IMR-90 (cell line): ENCODE measurements around the gene SPATC1L. TPM values are rescaled to one million over a fixed set of nuclear protein-coding genes. Genes with fewer than 3 reads are reported as not detected.

Experiments
- ATAC-seq: fragments of 200-7000 bp; cut with Tn5 transposase; 2 replicates; pipeline ENCODE4 v1.9.1; 2020; ENCODE audit warnings: low read depth, mild to moderate bottlenecking, moderate library complexity
- BruUV-seq: library from RNA; stranded (reverse); fragments of 400-500 nt; replicated peaks from 2 replicates; lab custom pipeline; 2021; lab: Mats Ljungman, UMichigan
- CTCF ChIA-PET: fragments of 300-600 bp; formaldehyde crosslinking; extraction: SDS; loops from one replicate; lab custom pipeline; 2021; ENCODE audit warnings: antibody characterized with exemption; lab: Yijun Ruan, JAX
- POLR2A ChIA-PET: fragments of 300-600 bp; sonication (Branson Sonifier 250); formaldehyde crosslinking; loops from one replicate; lab custom pipeline; 2022; ENCODE audit warnings: antibody characterized with exemption; ENCODE audit not compliant: unreplicated experiment; lab: Charles Lee
- DNase-seq: peaks from one replicate; pipeline ENCODE4 v3.0.0; 2013
- H2AFZ ChIP-seq: replicated peaks from 2 replicates; pipeline ENCODE3; 2013; ENCODE audit warnings: low read length, mild to moderate bottlenecking; ENCODE audit not compliant: poor library complexity
- H2AK5ac ChIP-seq: 2 replicates; pipeline ENCODE4 v1.6.1; 2013; ENCODE audit warnings: low read depth, low read length, inconsistent platforms
- H2AK9ac ChIP-seq: replicated peaks from 2 replicates; pipeline ENCODE3; 2013; ENCODE audit warnings: mild to moderate bottlenecking, low read depth, low read length, moderate library complexity; ENCODE audit not compliant: poor library complexity
- H2BK120ac ChIP-seq: 2 replicates; pipeline ENCODE4 v1.6.1; 2013; ENCODE audit warnings: low read depth, low read length, inconsistent platforms
- H2BK15ac ChIP-seq: 3 replicates; pipeline ENCODE4 v1.6.1; 2013; ENCODE audit warnings: low read depth, low read length, inconsistent platforms
- H2BK20ac ChIP-seq: 2 replicates; pipeline ENCODE4 v1.6.1; 2013; ENCODE audit warnings: low read depth, mild to moderate bottlenecking, inconsistent platforms, low read length, moderate library complexity
- H2BK5ac ChIP-seq: 2 replicates; pipeline ENCODE4 v1.6.1; 2013; ENCODE audit warnings: mild to moderate bottlenecking, low read depth, low read length, inconsistent platforms; ENCODE audit not compliant: poor library complexity, severe bottlenecking
- H3K14ac ChIP-seq: replicated peaks from 2 replicates; pipeline ENCODE4 v1.6.1; 2013; ENCODE audit warnings: low read depth, low read length, inconsistent platforms
- H3K18ac ChIP-seq: 2 replicates; pipeline ENCODE4 v1.6.1; 2013; ENCODE audit warnings: low read depth, low read length, control low read depth
- H3K23ac ChIP-seq: 2 replicates; pipeline ENCODE4 v1.6.1; 2013; ENCODE audit warnings: low read depth, low read length, inconsistent platforms
- H3K27ac ChIP-seq: 2 replicates; pipeline ENCODE4 v1.5.1; 2013; ENCODE audit warnings: mild to moderate bottlenecking, control low read depth, low read length; ENCODE audit not compliant: insufficient read depth
- H3K27me3 ChIP-seq: 2 replicates; pipeline ENCODE4 v1.6.1; 2013; ENCODE audit warnings: low read length; ENCODE audit not compliant: control insufficient read depth, insufficient read depth
- H3K36me3 ChIP-seq: 2 replicates; pipeline ENCODE4 v1.6.1; 2013; ENCODE audit warnings: low read length, mixed read lengths; ENCODE audit not compliant: control insufficient read depth, insufficient read depth
- H3K4ac ChIP-seq: 2 replicates; pipeline ENCODE4 v1.6.1; 2013; ENCODE audit warnings: low read depth, low read length, inconsistent platforms
- H3K4me1 ChIP-seq: 2 replicates; pipeline ENCODE4 v1.6.1; 2013; ENCODE audit warnings: low read length, mixed read lengths; ENCODE audit not compliant: control insufficient read depth, insufficient read depth
- H3K4me2 ChIP-seq: 2 replicates; pipeline ENCODE4 v1.6.1; 2013; ENCODE audit warnings: low read depth, mild to moderate bottlenecking, control low read depth, low read length, moderate library complexity
- H3K4me3 ChIP-seq: 2 replicates; pipeline ENCODE4 v1.5.1; 2013; ENCODE audit warnings: low read depth, mild to moderate bottlenecking, control low read depth, low read length, moderate library complexity; ENCODE audit not compliant: insufficient read depth
- H3K56ac ChIP-seq: 2 replicates; pipeline ENCODE4 v1.6.1; 2013; ENCODE audit warnings: low read length, inconsistent platforms; ENCODE audit not compliant: insufficient read depth; ENCODE audit errors: extremely low read depth
- H3K79me1 ChIP-seq, 2 experiments: 2 replicates each; pipeline ENCODE4 v1.6.1; 2013; ENCODE audit warnings: low read length in 2 of 2, inconsistent platforms in 1 of 2, low read depth in 1 of 2
- H3K9ac ChIP-seq: 2 replicates; pipeline ENCODE4 v1.6.1; 2013; ENCODE audit warnings: low read depth, low read length, control low read depth
- H3K9me1 ChIP-seq: 2 replicates; pipeline ENCODE4 v1.6.1; 2013; ENCODE audit warnings: low read length, inconsistent platforms; ENCODE audit not compliant: insufficient read depth
- H3K9me3 ChIP-seq: 2 replicates; pipeline ENCODE4 v1.6.1; 2013; ENCODE audit warnings: low read length; ENCODE audit not compliant: control insufficient read depth, insufficient read depth
- H4K20me1 ChIP-seq: 2 replicates; pipeline ENCODE4 v1.6.1; 2013; ENCODE audit warnings: low read length, inconsistent platforms; ENCODE audit not compliant: insufficient read depth
- H4K5ac ChIP-seq: 2 replicates; pipeline ENCODE4 v1.6.1; 2013; ENCODE audit warnings: mild to moderate bottlenecking, low read depth, low read length, control low read depth
- H4K8ac ChIP-seq, 2 experiments: 2 replicates each; pipeline ENCODE4 v1.6.1; 2013; ENCODE audit warnings: low read depth in 2 of 2, low read length in 2 of 2, control low read depth in 1 of 2, inconsistent platforms in 1 of 2
- H4K91ac ChIP-seq: 2 replicates; pipeline ENCODE4 v1.6.1; 2013; ENCODE audit warnings: low read depth, low read length, inconsistent platforms; ENCODE audit not compliant: insufficient read depth
- BHLHE40 ChIP-seq: fragments of 150-350 bp; IDR thresholded peaks from 2 replicates; pipeline ENCODE4 v1.6.1; 2016; ENCODE audit warnings: mild to moderate bottlenecking, low read depth, low read length
- CEBPB ChIP-seq: IDR thresholded peaks from 2 replicates; pipeline ENCODE4 v1.6.1; 2012; ENCODE audit warnings: low read depth, low read length, improper control_type of control experiment
- CHD1 ChIP-seq: IDR thresholded peaks from 2 replicates; pipeline ENCODE4 v1.6.1; 2012; ENCODE audit warnings: low read depth, low read length, improper control_type of control experiment
- CTCF ChIP-seq: conservative IDR thresholded peaks from 2 replicates; pipeline ENCODE4 v1.5.1; 2012; ENCODE audit warnings: mild to moderate bottlenecking, low read depth, low read length, improper control_type of control experiment
- FOS ChIP-seq: fragments of 150-350 bp; IDR thresholded peaks from 2 replicates; pipeline ENCODE4 v1.6.1; 2016; ENCODE audit warnings: low read depth, low read length
- MAFK ChIP-seq: IDR thresholded peaks from 2 replicates; pipeline ENCODE4 v1.6.1; 2012; ENCODE audit warnings: low read depth, low read length, improper control_type of control experiment
- MAZ ChIP-seq: IDR thresholded peaks from 2 replicates; pipeline ENCODE4 v1.6.1; 2012; ENCODE audit warnings: low read depth, mild to moderate bottlenecking, low read length, improper control_type of control experiment, moderate library complexity, borderline replicate concordance
- MXI1 ChIP-seq: IDR thresholded peaks from 2 replicates; pipeline ENCODE4 v1.6.1; 2012; ENCODE audit warnings: low read depth, mild to moderate bottlenecking, low read length, moderate library complexity, borderline replicate concordance
- NFE2L2 ChIP-seq: fragments of 150-350 bp; IDR thresholded peaks from 2 replicates; pipeline ENCODE4 v1.6.1; 2016; ENCODE audit warnings: low read depth, mild to moderate bottlenecking, low read length
- RAD21 ChIP-seq: IDR thresholded peaks from 2 replicates; pipeline ENCODE4 v1.6.1; 2012; ENCODE audit warnings: low read length, improper control_type of control experiment
- RFX5 ChIP-seq: IDR thresholded peaks from 2 replicates; pipeline ENCODE4 v1.8.0; 2012; ENCODE audit warnings: low read depth, mild to moderate bottlenecking, low read length, moderate library complexity
- SMC3 ChIP-seq: fragments of 150-350 bp; IDR thresholded peaks from 2 replicates; pipeline ENCODE4 v1.6.1; 2016; ENCODE audit warnings: low read depth, mild to moderate bottlenecking, antibody characterized with exemption, low read length, moderate library complexity
- USF2 ChIP-seq: fragments of 150-350 bp; IDR thresholded peaks from 2 replicates; pipeline ENCODE4 v1.6.1; 2017; ENCODE audit warnings: mild to moderate bottlenecking, antibody characterized with exemption, low read length, low read depth
- WGBS, 2 experiments: methylation state at CpG; one replicate each; pipeline versions ENCODE4 v1.1.5 to v1.1.7; 2013; ENCODE audit warnings: missing lambda C conversion rate in 2 of 2; ENCODE audit not compliant: insufficient read length in 1 of 2; ENCODE audit errors: extremely low coverage in 2 of 2; 5-methylcytosine and 5-hydroxymethylcytosine counted together
- dilution Hi-C: fragments of 300-500 bp; cut with HindIII; formaldehyde crosslinking; loops from one replicate; pipeline ENCODE4 v1.14.3; 2018; ENCODE audit warnings: low sequenced_read_pairs; ENCODE audit not compliant: unreplicated experiment
- in situ Hi-C: fragments of 300-500 bp; cut with MboI; formaldehyde crosslinking; loops from 3 replicates; pipeline ENCODE4 v1.14.3; 2019; ENCODE audit warnings: low sequenced_read_pairs, inconsistent platforms, mixed read lengths
- intact Hi-C: fragments of 100-400 bp; cut with micrococcal nuclease; formaldehyde crosslinking; loops from 2 replicates; pipeline ENCODE4 v1.10.0; 2022
- polyA plus RNA-seq, 3 experiments: library from polyadenylated mRNA; depleted of rRNA; stranded (reverse); fragments of >200 nt; gene quantifications; 2 replicates each; pipeline ENCODE4 v1.2.3, GENCODE V29; 2012; ENCODE audit warnings: low replicate concordance in 1 of 3
- total RNA-seq: library from RNA; depleted of rRNA; stranded (reverse); fragments of >200 nt; gene quantifications from 2 replicates; pipeline ENCODE4 v1.2.3, GENCODE V29; 2012

Gene SPATC1L
- total and polyA plus RNA-seq, 2 of the 4 experiments (the other 2 are of a cell fraction) = 3.8 to 17.2 TPM

GRCh38 chr21:46150491-46151121 lies 33.7 kb downstream of the SPATC1L start (continued):
- no peak for TF ChIP-seq CEBPB
- TF ChIP-seq RFX5 = no peak
- no peak for TF ChIP-seq USF2
- TF ChIP-seq NFE2L2 = no peak
- TF ChIP-seq BHLHE40 = no peak

GRCh38 chr21:46150073-46150472 lies 34.2 kb downstream of the SPATC1L start:
- in situ Hi-C loops = no loop called here
- Histone ChIP-seq H3K4me1 (peaks cover 2% of the 10 kb centered on the region), H4K8ac (no peak overlapping the region), H3K23ac (no peak overlapping the region), H3K4me3 (no peak overlapping the region), H2AK5ac (no peak overlapping the region), H2AFZ (no peak overlapping the region), H4K91ac (no peak overlapping the region), H3K36me3 (no peaks in the 10 kb centered on the region), H3K79me1 (no peaks in the 10 kb centered on the region), H4K20me1 (no peaks in the 10 kb centered on the region), H4K5ac (no peak overlapping the region), H2AK9ac (no peak overlapping the region), H3K27me3 (no peaks in the 10 kb centered on the region), H3K56ac (no peak overlapping the region), H3K4me2 (no peak overlapping the region), H3K4ac (no peak overlapping the region), H3K9me1 (no peaks in the 10 kb centered on the region), H3K14ac (no peak overlapping the region), H2BK20ac (no peak overlapping the region), H2BK15ac (no peak overlapping the region), H3K18ac (no peak overlapping the region), H2BK120ac (no peak overlapping the region), H3K27ac (no peak overlapping the region), H3K9ac (no peak overlapping the region), H3K9me3 (no peaks in the 10 kb centered on the region), H2BK5ac (no peak overlapping the region)
- BruUV-seq = no TSS peak
- ChIA-PET CTCF (no interaction called here), POLR2A (no interaction called here)
- 82% methylated on average over 13 of the region's 19 CpGs; no CpG with 5 or more reads in 1 of the 2 experiments for WGBS, 2 experiments
- DNase-seq = no peak
- dilution Hi-C loops = no loop called here
- no peak for ATAC-seq
- intact Hi-C loops = no loop called here
- no peak for TF ChIP-seq BHLHE40
- TF ChIP-seq MXI1 = no peak
- no peak for TF ChIP-seq SMC3
- no peak for TF ChIP-seq RFX5
- no peak for TF ChIP-seq MAFK
- TF ChIP-seq RAD21 = no peak
- TF ChIP-seq NFE2L2 = no peak
- no peak for TF ChIP-seq FOS
- no peak for TF ChIP-seq CHD1
- no peak for TF ChIP-seq CTCF
- TF ChIP-seq CEBPB = no peak
- no peak for TF ChIP-seq MAZ
